ENCODE measurements around the gene KCNE1.

Gene KCNE1

GRCh38 chr21:34536311-34536710 lies 24.3 kb upstream of the KCNE1 start:
- DNase-seq (ENCODE audit: low read depth in 4 of 4, low spot score in 1 of 4), result no peak

DNA sequence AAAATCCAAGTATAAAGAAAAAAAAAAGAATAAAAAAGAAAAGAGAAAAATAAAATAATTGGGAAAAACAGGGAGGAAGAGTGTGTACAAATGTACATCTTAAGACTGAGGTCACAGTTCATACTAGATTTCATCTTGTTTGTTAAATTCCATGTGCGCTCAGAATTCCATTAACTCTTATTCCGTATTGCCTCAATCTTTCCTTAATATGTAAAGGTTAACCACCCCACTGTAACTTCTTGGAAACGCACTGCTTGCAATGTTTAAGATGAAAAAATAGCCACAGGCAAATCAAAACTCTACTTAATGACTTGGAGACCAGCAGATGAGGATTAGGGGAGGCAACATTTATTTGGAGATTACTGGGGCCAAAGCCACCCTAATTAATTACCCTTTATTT lies 23.9 kb upstream of the KCNE1 start:
- DNase-seq (ENCODE audit: low read depth in 4 of 4, low spot score in 1 of 4), result no peak

DNA sequence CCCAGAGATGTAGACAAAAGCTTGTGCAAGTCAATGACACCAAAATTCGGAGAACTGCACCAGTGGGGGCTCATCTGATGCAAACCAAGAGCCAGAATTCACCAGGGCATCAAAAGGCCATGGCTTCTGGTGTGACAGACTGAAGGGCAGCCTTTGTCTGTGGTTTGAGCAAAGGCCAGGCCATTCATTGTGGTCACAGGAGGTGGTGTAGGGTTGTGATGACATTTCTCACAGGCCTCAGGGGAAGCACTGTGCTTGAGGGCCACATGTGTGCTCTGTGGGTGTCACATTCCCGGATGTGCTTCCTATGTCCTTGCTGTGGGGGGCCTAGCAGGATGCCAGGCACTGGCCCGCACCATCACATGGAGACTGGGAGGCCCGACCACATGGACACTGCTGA lies 22.5 kb upstream of the KCNE1 start:
- DNase-seq (ENCODE audit: low read depth in 4 of 4, low spot score in 1 of 4), result no peak

DNA sequence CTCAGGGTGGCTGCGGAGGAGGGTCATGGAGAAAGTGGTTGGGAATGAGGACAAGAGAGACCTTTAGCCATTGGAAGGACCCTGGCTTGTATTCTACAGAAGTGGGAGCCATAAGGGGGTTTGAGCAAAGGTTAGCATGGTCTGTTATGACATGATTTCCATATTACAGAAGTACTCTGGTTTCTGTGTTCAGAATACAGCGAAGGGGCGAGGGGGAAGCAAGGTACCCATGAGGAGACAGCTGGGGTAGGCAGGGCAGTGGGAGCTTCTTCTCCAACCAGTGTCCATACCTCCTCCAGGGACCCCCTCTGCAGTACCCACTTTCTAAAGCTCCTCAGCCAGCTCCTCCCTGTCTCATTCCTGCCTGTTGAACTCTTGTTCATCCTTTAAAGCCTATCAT lies 21.9 kb upstream of the KCNE1 start:
- no peak for DNase-seq (ENCODE audit: low read depth in 4 of 4, low spot score in 1 of 4)

DNA sequence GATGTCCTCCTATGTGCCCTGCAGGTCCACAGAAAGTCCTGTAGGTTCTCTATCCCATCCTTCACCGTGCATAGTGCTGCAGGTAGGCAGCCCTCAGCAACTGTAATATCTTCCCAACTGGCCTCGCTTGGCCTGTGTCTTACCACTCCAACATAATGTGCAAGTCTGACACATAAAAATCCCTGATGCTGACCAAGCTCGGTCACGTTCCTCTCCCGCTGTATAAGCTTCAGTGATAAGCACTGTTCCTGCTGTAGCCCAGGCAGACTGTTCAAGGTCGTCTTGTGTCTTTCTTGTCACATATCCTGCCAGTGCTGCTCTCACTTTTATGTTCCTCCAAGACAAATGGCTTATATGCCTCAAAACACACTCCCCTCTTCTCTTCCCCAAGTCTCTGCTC lies 19.4 kb upstream of the KCNE1 start:
- no peak for DNase-seq (ENCODE audit: low read depth in 4 of 4, low spot score in 1 of 4)

DNA sequence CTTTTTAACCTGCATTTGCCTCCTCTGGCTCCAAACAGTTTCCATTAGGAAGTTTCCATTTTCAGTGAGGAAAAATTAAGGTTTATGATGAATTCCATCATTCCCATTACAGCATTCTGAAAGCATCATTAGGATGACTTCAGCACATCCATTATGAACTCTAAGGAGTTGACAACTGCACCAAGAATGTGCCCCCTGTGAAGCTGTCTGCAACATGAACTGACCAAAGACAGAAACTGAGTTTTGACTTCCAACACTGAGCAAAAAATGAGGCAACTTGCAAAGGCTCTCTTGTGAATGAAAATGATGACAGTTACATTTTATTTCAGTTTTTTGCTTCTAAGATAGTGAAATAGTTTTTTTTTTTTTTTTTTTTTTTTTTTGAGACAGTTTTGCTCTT lies 18.3 kb upstream of the KCNE1 start:
- no peak for DNase-seq (ENCODE audit: low read depth in 4 of 4, low spot score in 1 of 4)

- no peak for DNase-seq (ENCODE audit: low read depth in 4 of 4, low spot score in 1 of 4)
Observed at GRCh38 chr21:34528131-34528561, 16.1 kb upstream of the KCNE1 start.

DNA sequence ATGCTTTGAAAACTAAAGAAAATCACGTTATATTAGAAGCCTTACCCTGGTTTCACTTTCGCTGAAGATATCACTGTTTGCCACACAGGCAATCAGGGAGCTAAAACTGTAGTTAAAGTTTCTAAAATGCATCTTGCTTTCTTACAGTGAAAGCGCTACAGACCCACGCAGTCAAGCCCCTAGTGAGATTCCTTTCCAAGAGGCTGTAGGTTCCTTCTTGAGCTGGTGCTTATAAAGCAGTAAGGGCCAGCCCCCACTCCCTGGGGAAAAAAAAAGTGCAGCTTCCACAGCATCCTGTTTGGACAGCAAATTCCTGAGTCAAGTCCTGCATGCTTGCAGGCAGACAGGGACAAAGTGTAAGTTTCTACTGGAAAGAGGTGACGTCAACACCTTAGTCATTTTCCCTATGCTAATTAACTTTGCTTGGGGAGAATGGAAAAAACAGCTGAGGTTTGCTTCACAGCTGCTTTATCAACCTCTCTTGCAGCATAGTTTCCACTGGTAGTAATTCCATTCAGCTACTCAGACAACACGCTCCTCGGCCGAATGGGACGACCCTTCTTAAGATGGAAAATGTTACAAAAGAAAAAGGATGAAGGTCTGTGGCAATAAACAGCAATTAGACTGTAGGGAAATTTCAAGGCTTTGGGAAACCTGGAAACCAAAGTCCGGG lies 14.7 kb upstream of the KCNE1 start:
- DNase-seq (ENCODE audit: low read depth in 4 of 4, low spot score in 1 of 4), result peak; percentile 6 to 37 (median 18)

DNA sequence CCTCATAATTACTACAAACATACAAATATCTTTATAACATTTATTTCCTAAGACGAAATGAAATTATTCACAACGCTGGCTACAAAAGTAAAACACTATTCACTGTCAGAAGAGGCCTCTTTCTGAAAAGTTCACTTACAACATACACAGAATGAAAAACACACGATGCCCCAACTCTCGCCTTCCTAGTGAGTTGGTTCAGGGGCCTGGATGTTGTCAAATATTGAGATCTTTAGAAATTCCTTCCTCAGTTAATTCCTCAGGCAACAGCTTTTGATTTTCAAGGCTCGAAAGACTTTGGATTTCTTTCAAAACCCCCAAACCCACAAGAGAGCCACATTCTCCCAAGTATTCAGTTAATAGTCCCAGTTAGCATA lies 14.2 kb upstream of the KCNE1 start:
- DNase-seq (ENCODE audit: low read depth in 4 of 4, low spot score in 1 of 4), result no peak

GRCh38 chr21:34524646-34525601 lies 12.9 kb upstream of the KCNE1 start:
- no peak for DNase-seq (ENCODE audit: low read depth in 4 of 4, low spot score in 1 of 4)

DNA sequence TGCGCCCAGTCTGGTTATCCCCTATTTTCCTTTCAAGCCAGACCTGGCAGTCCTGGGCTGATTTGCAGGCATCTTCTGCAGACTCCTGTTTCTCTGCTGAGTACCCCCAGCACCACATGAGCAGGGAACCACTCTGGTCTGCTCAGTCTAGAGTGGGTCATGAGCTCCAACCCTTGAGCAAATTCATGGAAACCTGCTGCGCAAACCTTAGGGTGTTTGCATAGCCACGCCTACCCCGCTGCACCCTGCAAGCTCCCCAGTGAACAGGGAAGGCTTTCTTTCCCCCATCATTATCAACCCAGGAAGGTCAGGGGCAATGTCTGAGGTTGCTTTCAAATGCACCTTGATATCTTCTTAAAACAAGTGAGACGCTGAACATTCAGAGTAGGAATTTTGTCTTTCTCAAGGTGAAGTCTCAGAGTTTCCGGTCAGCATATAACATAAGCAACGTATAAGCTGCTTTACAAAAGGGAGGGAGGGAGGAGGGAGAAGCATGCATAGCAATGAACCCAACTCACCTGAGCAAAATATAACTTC lies 11.1 kb upstream of the KCNE1 start:
- no peak for DNase-seq (ENCODE audit: low read depth in 4 of 4, low spot score in 1 of 4)

- no peak for DNase-seq (ENCODE audit: low read depth in 4 of 4, low spot score in 1 of 4)
Observed at GRCh38 chr21:34522284-34522683, 10.3 kb upstream of the KCNE1 start.

GRCh38 chr21:34521561-34521960 lies 9.6 kb upstream of the KCNE1 start:
- no peak for DNase-seq (ENCODE audit: low read depth in 4 of 4, low spot score in 1 of 4)

DNA sequence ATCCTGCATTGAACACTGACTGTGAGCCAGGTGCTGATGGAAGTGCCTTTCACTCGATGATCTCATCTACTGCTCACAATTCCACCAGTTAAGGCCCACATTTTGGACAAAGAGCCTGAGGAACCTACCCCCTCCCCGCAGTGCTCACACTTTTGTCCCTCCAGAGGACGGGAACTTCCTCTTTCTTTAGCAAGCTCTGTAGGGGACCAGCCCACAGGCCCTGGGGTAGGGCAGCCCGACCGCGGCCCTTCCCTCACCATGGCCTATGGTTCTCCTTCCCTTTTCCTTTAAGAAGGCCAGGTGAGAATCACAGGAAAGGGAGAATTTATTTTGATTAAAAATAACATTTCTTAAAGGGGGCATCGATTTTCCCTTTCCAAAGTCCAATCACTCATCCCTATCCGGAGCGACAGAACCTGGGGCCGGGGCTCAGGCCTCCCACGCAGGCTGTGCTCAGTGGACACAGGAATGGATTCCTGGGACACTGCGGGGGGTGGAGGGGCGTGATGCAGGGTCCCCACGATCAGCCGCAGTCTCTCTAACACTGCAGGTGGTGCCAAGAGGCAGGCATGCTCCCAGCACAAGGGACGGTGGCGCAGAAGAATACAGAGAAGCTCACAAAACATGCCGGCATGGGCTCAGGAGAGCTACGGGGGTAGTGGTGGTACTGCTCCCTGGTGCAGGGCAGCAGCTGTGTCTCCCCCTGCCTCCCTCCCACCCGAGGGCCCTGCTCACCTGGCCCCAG lies 8.9 kb upstream of the KCNE1 start:
- no peak for DNase-seq (ENCODE audit: low read depth in 4 of 4, low spot score in 1 of 4)

DNA sequence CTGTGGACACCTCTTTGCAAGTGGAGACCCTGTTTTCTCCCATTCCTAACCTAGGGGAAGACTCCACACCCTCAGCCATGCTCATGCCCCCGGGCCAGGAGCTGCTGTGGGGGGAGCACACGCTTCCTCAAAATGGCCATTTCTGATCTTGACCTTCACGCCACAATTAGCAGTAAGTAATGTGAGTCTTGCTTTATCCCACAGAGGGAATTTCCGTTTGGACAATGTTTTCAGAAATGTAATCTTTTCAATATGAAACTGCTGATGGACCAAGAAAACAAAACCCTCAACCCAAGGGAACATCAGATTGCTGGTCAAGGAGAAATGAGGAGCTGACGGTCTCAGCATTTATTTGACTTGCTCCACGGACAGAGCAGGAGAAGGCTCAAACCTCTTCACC lies 8.3 kb upstream of the KCNE1 start:
- DNase-seq (ENCODE audit: low read depth in 4 of 4, low spot score in 1 of 4), result no peak

- DNase-seq (ENCODE audit: low read depth in 4 of 4, low spot score in 1 of 4), result no peak
Observed at GRCh38 chr21:34519694-34520093, 7.7 kb upstream of the KCNE1 start.

DNA sequence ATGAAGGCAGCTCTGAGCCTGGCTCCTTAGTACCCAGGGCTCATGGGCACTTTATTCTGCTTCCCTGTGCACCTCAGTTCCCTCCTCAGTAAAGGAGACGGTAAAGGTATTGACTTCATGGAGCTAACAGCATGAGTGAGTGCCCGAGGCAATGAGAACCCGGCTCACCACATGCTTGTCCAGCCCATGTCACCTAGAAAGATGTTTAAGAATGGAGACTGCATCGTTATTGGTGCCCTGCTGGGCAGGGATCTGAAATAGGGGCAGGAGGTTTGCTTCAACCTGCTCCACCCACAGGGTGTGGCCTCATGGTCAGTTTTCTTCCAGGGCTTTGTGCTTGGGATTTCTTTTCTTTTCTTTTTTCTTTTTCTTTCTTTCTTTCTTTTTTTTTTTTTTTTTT lies 7.0 kb upstream of the KCNE1 start:
- DNase-seq (ENCODE audit: low read depth in 4 of 4, low spot score in 1 of 4), result no peak

- no peak for DNase-seq (ENCODE audit: low read depth in 4 of 4, low spot score in 1 of 4)
Observed at GRCh38 chr21:34518301-34518700, 6.3 kb upstream of the KCNE1 start.

GRCh38 chr21:34517491-34518245 lies 5.7 kb upstream of the KCNE1 start:
- DNase-seq (ENCODE audit: low read depth in 4 of 4, low spot score in 1 of 4), result no peak

- DNase-seq (ENCODE audit: low read depth in 4 of 4, low spot score in 1 of 4), result no peak
Observed at GRCh38 chr21:34517039-34517438, 5.0 kb upstream of the KCNE1 start.

DNA sequence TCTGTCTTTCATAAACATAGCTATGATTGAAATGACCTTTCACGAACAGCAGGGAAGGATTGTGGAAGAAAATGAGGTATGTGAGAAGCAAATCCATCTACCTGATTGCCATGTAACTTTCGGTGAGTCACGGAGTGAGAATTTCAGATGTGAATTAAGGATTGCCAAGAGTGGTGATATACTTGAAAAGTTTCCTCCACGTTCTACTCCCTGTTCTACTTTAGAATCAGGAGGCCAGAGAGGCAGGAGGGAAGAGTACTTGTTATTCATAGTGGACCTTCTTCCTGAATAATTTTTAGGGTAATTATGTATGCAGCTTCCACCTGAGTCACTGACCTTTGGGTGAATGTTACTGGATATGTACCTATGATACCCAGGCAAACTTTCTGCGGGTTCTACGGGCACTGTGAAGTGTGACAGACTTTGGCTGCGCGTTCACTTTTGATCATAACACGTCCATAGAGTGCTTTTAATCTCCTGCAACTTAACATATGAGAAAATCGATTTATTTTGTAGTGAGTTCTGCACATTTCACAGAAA lies 2.6 kb upstream of the KCNE1 start:
- DNase-seq (ENCODE audit: low read depth in 4 of 4, low spot score in 1 of 4), result no peak
